Middle frontal gyrus (tissue), 1 donor: Measurements from ENCODE around the gene CRYAB.
A peak's percentile ranks its signal among the peaks of the same experiment; 100 is the strongest.
"Not testable (repeated sequence)": the region's sequence is repeated elsewhere in the genome, so short reads cannot be mapped to it uniquely, and the experiment has no call there.

Experiments
- DNase-seq: peaks from one replicate; pipeline ENCODE4 v3.0.0-alpha.2; 2015; ENCODE audit warnings: low spot score; ENCODE audit errors: extremely low spot score

Gene CRYAB

GRCh38 chr11:111933872-111934271, 22.3 kb upstream of the CRYAB start:
- no peak for DNase-seq

- DNase-seq = not testable (repeated sequence)
Measured at GRCh38 chr11:111933176-111933575, 21.6 kb upstream of the CRYAB start.

- no peak for DNase-seq
Measured at GRCh38 chr11:111932611-111932950, 21.0 kb upstream of the CRYAB start.

GRCh38 chr11:111930472-111930871, 18.9 kb upstream of the CRYAB start:
- DNase-seq = no peak

GRCh38 chr11:111926505-111927391, 15.2 kb upstream of the CRYAB start:
- DNase-seq = peak; percentile 94

- DNase-seq = no peak
Measured at GRCh38 chr11:111925953-111926352, 14.4 kb upstream of the CRYAB start.

GRCh38 chr11:111923951-111924350, 12.4 kb upstream of the CRYAB start:
- DNase-seq = no peak

- no peak for DNase-seq
Measured at GRCh38 chr11:111923351-111923788, 11.8 kb upstream of the CRYAB start.

GRCh38 chr11:111922803-111923202, 11.2 kb upstream of the CRYAB start:
- DNase-seq = no peak

- no peak for DNase-seq
Measured at GRCh38 chr11:111921541-111922230, 10.1 kb upstream of the CRYAB start.

GRCh38 chr11:111920908-111921307, 9.3 kb upstream of the CRYAB start:
- no peak for DNase-seq

- DNase-seq = no peak
Measured at GRCh38 chr11:111918390-111919256, 7.1 kb upstream of the CRYAB start, which contains the start of gene C11orf52. TSS of gene C11orf52 (plus strand) at chr11:111918913. CDS start at chr11:111918973, 60 bp downstream.

- DNase-seq = no peak
Measured at GRCh38 chr11:111917788-111918187, 6.2 kb upstream of the CRYAB start.

- no peak for DNase-seq
Measured at GRCh38 chr11:111917312-111917711, 5.7 kb upstream of the CRYAB start.

- no peak for DNase-seq
Measured at GRCh38 chr11:111916768-111917167, 5.2 kb upstream of the CRYAB start.

- DNase-seq = peak; percentile 63
Measured at GRCh38 chr11:111913997-111914396, 2.4 kb upstream of the CRYAB start.

GRCh38 chr11:111913031-111913861, 1.7 kb upstream of the CRYAB start:
- DNase-seq = no peak

- no peak for DNase-seq
Measured at GRCh38 chr11:111912535-111912934, 965 bp upstream of the CRYAB start, which contains the start of gene HSPB2. TSS of gene HSPB2 (plus strand) at chr11:111912734. CDS start at chr11:111912830, 96 bp downstream.

- DNase-seq = peak; percentile 82
Measured at GRCh38 chr11:111910676-111911562, 651 bp downstream of the CRYAB start.

- no peak for DNase-seq
Measured at GRCh38 chr11:111909378-111909777, 2.2 kb downstream of the CRYAB start.
